Measurements from ENCODE around the gene CES5A. TPM values are rescaled to one million over a fixed set of nuclear protein-coding genes. Genes with fewer than 3 reads are reported as not detected.
"Not testable (repeated sequence)": the region's sequence is repeated elsewhere in the genome, so short reads cannot be mapped to it uniquely, and the experiment has no call there.

The CES5A gene
- total RNA-seq, 1 donor from 2014 or later, result not detected

DNA sequence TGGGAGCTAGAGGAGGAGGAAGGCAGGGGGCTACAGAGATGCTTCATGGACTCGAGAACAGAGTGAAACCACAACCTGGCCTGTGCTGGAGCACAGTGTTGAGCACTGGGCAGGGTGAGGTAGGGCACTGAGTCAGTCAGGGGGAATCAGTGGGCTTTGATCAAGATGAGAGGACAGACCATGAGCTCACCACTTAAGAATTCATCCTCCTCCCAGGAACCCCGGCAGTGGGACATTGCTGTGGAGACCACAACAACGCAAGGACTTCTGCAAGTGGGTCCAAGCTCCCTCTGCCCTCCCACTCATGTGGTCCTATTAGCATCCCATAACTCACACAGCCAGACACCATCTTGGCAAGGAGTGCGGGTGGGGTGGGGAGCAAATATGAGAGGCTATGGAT is 1.7 kb upstream of the CES5A start:
- no peak for DNase-seq (ENCODE audit: extremely low read depth, low read depth, low spot score)

DNA sequence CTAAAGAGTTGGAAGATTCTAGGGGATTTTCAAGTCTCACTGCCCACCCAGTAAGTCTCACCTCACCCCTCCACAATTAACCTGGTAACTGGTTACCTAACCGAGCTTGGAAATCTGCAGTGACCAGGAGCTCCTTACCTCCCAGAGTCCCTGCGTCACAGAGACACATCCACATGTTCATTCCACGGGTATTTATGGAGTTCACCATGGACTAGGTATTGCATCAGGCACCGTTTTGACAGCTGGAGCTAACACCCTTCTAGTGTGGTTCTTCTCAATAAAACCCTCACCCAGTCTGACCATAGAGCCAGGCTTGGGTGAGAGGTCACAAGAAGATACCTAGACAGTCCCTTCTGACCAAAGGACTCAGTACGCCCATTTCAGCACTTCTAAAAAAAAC is 2.1 kb downstream of the CES5A start:
- DNase-seq (ENCODE audit: extremely low read depth, low read depth, low spot score), result no peak

DNA sequence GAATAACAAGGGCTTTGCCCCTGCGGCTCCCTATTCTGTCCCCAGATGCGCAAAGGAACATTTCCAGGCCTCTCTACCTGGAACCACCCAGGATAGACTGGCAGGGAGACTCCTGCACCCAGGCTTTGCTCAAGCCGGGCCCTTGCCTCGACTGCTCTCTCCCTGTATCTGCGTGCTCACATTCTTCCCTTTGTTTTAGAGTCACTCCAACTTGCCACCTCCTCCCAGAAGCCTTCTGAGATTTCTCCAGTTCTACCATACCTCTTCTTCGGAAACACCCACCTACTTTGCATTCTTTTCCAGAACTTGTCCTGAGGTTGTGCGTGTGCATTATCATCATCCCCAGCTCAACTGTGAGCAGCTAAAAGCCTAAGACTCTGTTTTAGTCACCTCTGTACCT is 3.0 kb downstream of the CES5A start:
- no peak for DNase-seq (ENCODE audit: extremely low read depth, low read depth, low spot score)

DNA sequence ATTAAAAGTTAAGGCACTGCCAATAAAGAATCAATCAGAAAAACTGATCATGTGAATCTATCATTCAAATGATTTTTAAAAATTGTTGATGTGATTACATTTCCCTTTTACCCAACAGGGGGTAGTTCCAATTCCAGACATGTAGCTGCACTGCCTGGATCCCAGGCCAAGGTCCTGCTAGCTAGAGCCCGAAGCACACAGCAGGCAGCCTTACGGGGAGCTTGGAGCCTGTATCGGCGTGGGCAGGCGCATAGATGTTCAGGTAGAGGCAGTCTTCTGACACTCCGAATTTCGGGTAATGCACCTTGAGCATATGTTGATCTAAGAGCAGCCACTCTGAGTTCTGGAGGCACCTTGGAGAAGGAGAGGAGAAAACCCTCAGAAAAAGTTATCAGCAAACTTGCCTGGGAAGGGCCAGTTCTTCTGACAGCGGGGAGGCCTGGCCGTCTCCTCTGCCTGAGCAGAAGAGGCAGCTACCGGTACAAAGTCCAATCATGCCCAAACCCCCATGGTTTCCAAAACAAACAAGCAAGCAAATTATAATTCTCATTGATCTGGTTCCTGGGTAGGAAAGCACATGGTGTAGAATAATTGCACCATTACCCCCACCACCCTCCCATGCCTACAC is 3.6 kb downstream of the CES5A start:
- no peak for DNase-seq (ENCODE audit: extremely low read depth, low read depth, low spot score)

DNA sequence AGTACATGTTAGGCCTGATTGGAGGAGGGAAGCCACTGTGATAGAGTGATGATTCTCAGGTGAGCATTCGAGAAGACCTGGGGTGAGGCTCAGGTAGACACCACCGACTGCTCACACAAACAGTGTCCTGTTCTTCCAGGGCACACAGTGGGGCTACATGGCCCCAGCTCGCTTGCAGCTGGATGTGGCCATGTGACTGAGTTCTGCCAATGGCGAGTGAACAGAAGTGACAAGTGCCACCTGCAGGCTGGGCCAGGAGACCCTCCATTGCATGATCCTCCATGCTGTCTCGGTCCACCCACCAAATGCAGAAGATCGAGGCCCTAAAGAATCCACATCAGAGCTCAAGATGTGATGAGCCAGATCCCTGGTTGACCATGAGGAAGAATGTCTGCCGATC is 6.2 kb downstream of the CES5A start:
- DNase-seq (ENCODE audit: extremely low read depth, low read depth, low spot score), result no peak

DNA sequence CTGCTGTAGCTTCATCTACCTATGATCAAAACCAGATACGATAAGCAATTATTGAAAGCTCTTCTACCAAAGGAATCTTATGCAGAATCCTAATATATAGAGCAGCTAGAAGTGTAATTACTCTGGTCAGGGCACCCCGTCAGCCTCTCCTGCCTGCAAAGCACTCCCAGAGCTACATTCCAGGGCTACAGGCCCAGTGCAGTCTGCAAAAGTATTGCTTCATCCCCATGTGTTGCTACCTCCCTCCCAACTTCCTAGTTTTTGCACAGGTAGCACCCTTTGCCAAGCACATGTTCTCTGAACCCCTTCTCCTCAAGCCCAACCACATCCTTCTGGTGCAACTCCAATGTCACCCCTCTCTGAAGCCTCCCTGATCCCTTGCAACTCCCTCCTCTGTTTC is 7.0 kb downstream of the CES5A start:
- no peak for DNase-seq (ENCODE audit: extremely low read depth, low read depth, low spot score)

DNA sequence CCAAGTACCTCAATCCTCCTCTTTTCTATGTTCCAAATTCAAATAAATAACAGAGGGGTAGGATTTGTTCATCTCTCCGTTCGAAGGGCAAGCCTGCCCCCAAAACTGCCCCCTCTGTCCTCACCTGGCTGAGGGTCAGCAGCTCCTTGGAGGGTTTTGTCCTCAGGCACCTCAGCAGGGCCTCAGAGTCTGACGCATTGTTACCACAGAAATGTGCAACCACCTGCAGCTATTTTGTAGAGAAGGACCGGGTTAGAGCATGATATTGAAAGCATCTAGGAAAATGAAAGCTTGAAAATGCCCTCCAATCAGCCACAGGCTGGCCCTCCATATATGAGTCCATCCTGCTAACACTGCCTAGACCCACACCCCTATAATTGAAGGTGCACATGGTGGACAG is 13.9 kb downstream of the CES5A start:
- DNase-seq (ENCODE audit: extremely low read depth, low read depth, low spot score), result no peak

DNA sequence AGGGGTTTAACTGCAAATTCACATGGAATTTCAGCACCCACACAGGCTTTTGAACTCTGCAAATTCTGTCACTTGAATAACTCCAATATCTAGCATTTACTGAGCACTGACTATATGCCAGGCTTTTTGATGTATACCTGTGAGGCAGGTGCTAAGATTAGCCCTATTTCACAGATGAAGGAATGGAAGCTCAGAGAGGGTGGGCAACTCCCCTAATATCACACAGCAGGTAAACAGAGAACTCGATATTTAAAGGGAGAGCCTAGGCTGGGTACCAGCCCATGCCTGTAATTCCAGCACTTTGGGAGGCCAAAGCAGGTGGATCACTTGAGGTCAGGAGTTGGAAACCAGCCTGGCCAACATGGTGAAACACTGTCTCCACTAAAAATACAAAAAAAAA is 17.5 kb downstream of the CES5A start:
- not testable (repeated sequence) for DNase-seq (ENCODE audit: extremely low read depth, low read depth, low spot score)

DNA sequence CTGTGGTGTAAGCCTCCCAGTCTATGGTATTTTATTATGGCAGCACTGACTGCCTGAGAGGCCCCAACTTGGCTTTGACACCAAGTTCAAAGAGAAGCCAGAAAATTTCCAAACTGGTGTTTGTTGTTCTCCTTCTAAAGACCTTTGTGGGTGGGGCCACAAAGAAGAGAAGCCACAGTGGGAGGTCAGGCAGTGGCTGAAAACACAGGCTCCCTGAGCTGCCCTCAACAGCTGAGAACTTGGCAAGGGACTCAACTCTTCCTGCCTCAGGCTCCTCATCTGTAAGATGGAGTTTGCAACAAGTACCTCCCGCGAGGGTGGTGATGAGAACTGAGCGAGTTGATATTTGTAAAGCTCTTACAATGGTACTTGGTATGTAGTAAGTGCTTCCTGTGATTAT is 18.2 kb downstream of the CES5A start:
- no peak for DNase-seq (ENCODE audit: extremely low read depth, low read depth, low spot score)

DNA sequence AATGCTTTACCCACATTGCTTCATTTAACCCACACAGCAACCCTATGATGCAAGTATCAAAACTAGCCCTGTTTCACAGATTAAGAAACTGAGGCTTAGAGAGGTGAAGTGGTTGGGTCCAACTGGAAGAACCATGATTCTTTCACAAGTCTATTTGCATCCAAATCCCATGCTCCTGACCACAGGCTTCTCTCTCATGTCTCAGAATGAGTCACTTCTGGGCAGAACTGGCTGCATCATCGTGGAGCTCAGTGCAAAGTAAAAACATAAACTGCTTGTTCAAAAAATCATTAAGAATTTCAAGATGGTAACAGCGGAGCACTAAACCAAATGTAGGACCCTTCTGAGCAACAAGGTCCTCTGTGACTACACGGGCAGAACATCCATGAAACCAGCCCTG is 22.1 kb downstream of the CES5A start:
- DNase-seq (ENCODE audit: extremely low read depth, low read depth, low spot score), result no peak

DNA sequence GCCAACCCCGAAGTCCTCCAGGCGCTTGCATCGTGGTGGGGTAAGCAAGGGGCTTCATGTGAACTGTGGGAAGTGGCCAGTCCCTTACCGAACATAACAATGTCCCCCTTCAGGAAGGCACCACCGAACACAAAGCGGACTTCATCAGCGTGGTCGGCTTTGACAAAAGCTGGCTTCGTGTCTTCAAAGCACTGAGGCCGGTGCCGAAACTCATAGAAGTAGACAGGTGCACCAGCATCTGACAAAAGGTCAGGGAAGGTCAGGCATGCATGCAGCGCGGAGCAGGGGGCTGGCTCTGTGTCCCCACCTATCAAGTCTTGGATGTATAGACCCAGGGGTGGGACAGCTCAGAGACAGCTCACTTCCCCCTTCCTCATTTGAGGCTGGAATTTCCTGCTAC is 25.6 kb downstream of the CES5A start:
- DNase-seq (ENCODE audit: extremely low read depth, low read depth, low spot score), result no peak

DNA sequence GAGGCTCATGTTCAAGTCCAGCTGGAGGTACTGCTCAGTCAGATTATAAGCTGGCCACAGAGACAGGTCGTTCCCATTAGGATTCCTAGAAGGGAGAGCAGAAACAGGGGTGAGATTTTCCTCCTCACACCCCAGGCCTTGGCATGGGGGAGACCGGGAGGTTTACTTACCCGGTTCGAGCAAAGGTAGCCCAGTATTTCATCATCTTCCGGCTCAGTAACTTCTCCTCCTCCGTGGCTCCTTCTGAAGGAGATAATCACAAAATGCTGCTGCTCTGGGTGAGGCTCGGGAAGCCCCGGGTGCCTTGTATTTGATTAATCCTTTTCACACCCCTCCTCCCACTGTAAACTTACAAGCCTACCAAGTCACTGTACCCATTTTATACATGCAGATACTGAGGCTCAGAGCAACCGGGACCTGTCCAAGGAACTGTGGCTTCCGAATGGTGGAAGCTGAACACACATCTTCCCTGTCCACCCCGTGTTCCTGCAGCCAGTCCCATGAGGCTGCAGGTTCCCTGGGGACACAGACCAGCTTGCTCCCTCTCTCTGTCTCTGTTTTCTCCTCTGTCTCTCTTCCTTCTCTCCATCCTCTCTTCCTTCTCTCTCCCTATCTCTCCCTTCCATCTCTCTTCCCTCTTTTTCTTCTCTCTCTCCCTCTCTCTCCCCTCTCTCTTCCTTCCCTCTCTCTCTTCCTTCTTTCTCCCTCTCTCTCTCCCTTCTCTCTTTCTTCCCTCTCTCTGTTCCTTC is 28.4 kb downstream of the CES5A start:
- DNase-seq (ENCODE audit: extremely low read depth, low read depth, low spot score), result no peak

DNA sequence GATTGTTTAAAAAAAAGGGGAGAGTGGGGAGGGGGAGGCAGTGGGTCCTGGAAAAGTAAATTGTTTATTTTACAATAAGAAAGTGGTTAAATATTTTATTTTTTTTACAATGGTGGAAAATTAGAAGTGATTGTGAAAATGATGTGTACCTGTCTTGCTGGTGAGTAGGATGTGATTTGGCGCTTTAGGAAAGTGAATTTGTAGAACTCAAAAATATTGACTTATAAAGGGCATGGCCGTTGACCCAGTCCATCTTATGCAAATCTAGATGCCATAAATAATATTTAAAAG is 32.1 kb downstream of the CES5A start:
- no peak for DNase-seq (ENCODE audit: extremely low read depth, low read depth, low spot score)

DNA sequence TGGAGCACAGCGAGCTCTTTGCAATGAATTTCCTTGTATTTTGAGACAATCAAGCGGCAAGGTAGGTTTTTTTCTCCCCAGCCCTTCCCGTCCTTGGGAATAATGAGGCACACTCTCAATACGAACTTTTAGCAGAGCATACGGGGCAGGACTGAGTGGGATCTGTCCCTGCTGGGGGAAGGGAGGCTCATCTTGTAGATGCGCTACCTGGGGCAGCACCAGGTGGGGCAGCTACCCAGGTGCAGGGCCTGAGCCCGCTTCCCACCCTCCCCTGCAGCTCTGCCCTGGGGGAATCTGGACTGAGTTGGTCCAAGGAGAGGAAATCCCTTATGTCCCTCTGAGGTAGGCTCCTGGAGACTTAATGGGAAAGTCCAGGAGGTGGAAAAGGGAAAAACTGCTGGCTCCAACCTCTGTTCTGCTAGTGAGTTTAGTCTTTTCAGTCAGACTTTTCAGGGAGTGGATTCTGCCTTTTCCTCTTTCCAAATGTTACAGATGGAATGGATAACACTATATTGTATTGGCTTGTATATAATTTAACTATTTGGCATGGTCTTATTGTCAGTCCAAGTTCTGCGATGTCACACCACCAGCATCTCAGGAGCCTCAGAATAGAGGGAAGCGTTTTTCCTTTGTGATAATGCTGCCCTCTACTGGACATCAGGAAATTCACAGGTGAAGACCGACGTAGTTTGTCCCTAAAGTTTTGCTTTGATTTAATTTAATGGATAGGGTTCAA is 32.6 kb downstream of the CES5A start:
- peak; percentile 10 for DNase-seq (ENCODE audit: extremely low read depth, low read depth, low spot score)

DNA sequence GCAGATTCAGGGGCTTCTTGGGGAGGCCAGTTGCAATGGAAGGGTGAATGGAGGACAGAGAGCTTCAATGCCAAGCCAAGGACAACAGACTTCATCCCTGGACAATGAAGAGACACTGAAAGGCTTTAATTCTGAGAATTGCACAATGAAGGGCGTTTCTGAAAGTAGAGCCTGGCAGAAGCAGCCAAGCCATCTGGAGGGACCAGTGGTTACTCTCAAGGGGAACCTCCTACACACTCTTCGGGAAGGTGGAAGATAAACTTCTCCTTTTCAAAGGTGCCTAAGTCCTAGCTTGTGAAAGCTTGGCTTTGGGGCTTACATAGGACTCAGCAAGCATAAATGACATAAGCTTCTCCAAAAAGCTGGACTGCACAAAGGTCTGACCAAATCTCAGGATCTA is 36.1 kb downstream of the CES5A start:
- no peak for DNase-seq (ENCODE audit: extremely low read depth, low read depth, low spot score)

DNA sequence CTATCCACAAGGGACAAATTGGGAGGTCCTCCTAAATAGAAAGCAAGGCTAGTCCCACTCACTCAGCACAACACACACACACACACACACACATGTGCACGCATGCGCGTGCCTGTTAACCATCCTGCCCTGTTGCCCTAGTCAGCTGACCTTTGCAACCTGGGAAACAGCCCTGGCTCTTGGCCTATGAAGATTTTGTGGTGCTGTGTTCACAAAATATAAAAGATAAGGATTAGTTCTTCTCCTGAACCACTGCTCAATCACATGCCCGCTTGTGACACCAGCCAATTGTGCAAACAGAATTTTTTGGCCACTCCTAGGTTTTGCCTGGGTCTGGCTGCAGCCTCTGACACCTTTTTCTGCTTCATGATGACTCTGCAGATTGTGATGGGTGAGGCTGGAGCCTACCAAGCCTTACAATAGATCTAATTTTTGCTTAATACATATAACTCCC is 39.0 kb downstream of the CES5A start:
- no peak for DNase-seq (ENCODE audit: extremely low read depth, low read depth, low spot score)

DNA sequence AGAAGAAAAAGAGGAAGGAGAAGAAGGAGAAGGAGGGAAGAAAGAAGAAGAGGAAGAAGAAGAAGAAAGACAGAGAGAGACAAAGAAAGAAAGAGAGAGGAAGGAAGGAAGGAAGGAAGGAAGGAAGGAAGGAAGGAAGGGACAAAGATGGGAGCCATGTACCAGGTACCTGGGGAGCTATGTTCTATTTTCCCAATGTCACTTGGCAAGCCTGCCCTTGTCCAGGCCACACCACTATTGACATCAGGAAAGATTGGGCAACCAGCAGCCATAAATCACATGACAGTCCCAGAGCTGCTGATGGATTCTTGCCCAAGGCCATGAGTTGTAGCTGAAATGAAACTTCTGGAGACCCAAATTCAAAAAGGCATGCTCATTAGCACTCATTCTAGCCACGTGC is 39.6 kb downstream of the CES5A start:
- no peak for DNase-seq (ENCODE audit: extremely low read depth, low read depth, low spot score)

DNA sequence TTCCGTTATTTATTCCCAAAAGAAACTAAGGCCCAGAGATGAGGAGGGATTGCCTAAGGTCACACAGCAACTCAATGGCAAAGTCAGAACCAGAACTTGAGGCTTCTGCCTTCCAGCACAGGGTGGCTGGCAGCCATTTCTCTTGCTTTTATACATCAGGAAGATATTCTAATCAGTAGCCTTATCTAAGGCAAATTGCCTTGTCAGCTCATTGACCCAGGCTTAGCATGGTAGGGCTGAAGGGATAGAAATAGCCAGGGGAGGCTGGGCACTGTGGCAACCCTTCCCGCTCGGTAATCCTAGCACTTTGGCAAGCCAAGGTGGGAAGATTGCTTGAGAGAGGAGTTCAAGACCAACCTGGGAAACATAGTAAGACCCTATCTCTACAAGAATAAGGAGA is 40.0 kb downstream of the CES5A start:
- not testable (repeated sequence) for DNase-seq (ENCODE audit: extremely low read depth, low read depth, low spot score)

DNA sequence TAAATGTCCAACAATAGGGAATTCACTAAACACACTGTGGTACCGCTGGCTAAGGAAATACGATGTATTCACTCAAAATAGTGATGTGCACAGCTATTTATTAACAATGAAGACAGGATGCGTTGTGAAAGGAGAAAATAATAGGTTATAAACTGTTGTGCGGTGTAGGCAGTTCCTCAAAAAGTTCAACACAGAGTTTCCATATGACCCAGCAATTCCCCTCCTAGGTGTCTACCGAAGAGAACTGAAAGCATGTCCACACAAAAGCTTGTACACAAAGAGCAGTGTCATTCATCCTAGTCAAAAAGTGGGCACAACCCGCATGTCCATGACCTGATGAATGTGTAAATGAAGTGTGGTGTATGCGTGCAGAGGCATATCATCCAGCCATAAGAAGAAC is 41.1 kb downstream of the CES5A start:
- no peak for DNase-seq (ENCODE audit: extremely low read depth, low read depth, low spot score)

DNA sequence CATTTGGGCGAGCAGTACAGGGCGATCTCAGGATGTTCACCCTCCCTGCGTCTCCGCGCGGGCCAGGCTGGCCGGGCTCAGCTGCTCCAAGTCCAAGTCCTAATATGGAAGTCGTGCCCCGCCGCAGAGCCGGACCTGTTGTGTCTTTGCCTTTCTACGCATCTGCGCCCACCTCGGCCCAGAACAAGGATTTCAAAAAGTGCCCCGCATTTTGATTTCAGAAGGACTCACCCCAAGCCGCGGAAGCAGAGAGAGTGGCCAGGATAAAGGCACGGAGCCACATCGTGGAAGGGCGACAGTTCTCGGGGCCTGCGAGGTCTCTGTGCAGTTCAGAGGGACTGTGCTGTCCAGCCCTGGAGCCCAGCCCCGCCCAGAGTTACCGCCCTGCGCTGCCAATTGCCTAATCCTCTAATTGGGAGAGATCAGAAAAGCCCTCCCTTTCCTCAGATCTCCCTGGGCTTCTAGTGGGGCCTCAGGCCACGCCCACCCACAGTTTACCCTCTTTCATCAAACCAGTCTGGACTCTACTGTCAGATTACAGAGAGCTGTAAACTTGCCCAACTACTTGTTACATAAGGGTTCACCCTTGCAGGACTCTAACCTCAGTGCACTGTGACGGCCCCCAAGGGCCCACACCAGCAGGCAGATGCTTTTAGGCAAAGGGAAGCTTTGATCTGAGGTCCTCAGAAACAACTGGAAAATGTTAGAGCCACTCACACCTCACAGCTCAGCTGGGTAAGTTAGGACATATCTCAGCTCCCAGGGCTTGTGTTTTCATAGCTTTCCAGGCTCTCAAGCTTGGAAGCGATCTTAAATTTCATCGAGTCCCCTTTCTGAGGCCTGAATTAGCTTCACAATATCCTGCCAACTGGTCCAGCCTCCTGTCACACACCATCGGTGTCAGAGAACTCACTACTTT is 42.1 kb downstream of the CES5A start, which contains the start of gene CES1:
Gene CES1 (minus strand): TSS at position 324 of the 919 bp plus-strand sequence. CDS start 41 bp downstream, at position 283.
- DNase-seq (ENCODE audit: extremely low read depth, low read depth, low spot score), result no peak

DNA sequence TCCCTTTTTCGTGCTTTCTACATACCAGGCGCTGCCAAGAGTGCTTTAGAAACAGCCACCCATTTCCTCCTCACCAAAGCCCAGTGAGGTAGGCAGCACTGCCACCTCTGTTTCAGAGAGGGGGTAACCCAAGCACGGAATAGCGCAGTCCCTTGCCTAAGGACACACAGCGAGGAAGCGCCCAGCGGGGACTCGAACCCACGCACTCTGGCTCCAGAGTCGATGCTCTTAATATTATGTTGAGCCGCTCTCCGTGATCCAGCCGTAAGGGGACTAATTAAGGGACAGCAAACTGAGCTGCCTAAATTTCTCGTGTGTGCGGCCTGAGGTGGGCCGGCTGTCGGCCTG is 42.8 kb downstream of the CES5A start:
- no peak for DNase-seq (ENCODE audit: extremely low read depth, low read depth, low spot score)

All from glomerular endothelial cell (primary cell).